Left kidney (tissue), 8 donors: ENCODE measurements around the gene RSL1D1. TPM values are rescaled to one million over a fixed set of nuclear protein-coding genes. Genes with fewer than 3 reads are reported as not detected.
A peak's percentile ranks its signal among the peaks of the same experiment; 100 is the strongest.

Experiments
- DNase-seq: peaks from one replicate; pipeline ENCODE4 v3.0.0-alpha.2; 2013
- long read RNA-seq, 8 donors: transcript quantifications; one replicate each; lab custom pipeline, GENCODE V29; 2026
- polyA plus RNA-seq: library from polyadenylated mRNA; unstranded; fragments of 120-200 nt; gene quantifications from one replicate; pipeline ENCODE4 v1.2.1, GENCODE V29; 2013; ENCODE audit not compliant: insufficient read length

Gene RSL1D1
- 216 TPM for polyA plus RNA-seq
- long read RNA-seq, donor 1, full-length matches to known transcripts: 17 of 98 reads
- long read RNA-seq, donor 1, partial matches to known transcripts: 81 of 98 reads
- long read RNA-seq, donor 1, other reads (novel, unspliced or antisense): 0 of 98 reads
- long read RNA-seq, donor 2, full-length matches to known transcripts: 17 of 75 reads
- long read RNA-seq, donor 2, partial matches to known transcripts: 50 of 75 reads
- long read RNA-seq, donor 2, other reads (novel, unspliced or antisense): 8 of 75 reads
- long read RNA-seq, donor 3, full-length matches to known transcripts: 17 of 62 reads
- long read RNA-seq, donor 3, partial matches to known transcripts: 45 of 62 reads
- long read RNA-seq, donor 3, other reads (novel, unspliced or antisense): 0 of 62 reads
- long read RNA-seq, donor 4, partial matches to known transcripts: 0 of 4 reads
- long read RNA-seq, donor 4, other reads (novel, unspliced or antisense): 0 of 4 reads
- long read RNA-seq, donor 5, full-length matches to known transcripts: 46 of 148 reads
- long read RNA-seq, donor 5, partial matches to known transcripts: 79 of 148 reads
- long read RNA-seq, donor 5, other reads (novel, unspliced or antisense): 23 of 148 reads
- long read RNA-seq, donor 6, full-length matches to known transcripts: 15 of 95 reads
- long read RNA-seq, donor 6, partial matches to known transcripts: 80 of 95 reads
- long read RNA-seq, donor 6, other reads (novel, unspliced or antisense): 0 of 95 reads
- long read RNA-seq, donor 7, full-length matches to known transcripts: 18 of 129 reads
- long read RNA-seq, donor 7, partial matches to known transcripts: 111 of 129 reads
- long read RNA-seq, donor 7, other reads (novel, unspliced or antisense): 0 of 129 reads
- long read RNA-seq, donor 8, full-length matches to known transcripts: 10 of 28 reads
- long read RNA-seq, donor 8, partial matches to known transcripts: 18 of 28 reads
- long read RNA-seq, donor 8, other reads (novel, unspliced or antisense): 0 of 28 reads

GRCh38 chr16:11851294-11852091 is at the start of gene RSL1D1:
TSS of gene RSL1D1 (minus strand) at chr16:11851542. CDS start at chr16:11851512, 30 bp downstream.
- DNase-seq: peak; percentile 94

DNA sequence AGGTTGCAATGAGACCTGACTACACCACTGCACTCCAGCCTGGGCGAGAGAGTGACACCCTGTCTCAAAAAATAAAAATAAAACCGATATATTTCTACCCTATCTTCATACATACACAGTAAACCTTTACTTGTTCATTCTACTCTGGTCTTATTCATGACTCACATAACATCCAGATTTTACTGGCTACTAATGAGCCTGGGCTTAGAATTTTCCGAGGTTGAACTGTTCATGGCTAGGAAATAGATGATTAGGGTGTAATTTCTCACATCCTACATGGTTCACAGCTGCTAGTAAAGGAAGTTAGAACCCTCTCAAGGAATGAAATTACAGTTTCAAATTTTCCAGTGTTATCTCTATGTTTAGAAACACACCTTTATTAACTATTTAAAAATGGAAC is 49.7 kb upstream of the RSL1D1 start:
- no peak for DNase-seq

GRCh38 chr16:11896486-11897176 is 45.3 kb upstream of the RSL1D1 start:
- no peak for DNase-seq

GRCh38 chr16:11893571-11893970 is 42.2 kb upstream of the RSL1D1 start:
- DNase-seq: no peak

DNA sequence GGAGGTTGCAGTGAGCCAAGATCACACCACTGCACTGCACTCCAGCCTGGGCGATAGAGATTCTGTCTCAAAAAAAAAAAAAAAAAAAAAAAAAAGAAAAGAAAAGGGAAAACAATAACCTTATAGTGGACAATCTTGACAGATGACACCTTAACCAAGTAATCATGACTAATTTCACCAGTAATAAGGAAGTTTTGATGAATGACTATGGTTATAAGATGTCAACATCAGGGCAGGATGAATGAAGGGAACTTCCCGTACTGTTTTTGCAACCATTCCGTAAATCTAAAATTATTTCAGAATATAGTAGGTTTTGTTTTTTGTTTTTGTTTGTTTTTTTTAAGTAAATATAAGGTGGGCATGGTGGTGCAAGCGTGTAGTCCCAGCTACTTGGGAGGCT is 41.4 kb upstream of the RSL1D1 start:
- DNase-seq: no peak

DNA sequence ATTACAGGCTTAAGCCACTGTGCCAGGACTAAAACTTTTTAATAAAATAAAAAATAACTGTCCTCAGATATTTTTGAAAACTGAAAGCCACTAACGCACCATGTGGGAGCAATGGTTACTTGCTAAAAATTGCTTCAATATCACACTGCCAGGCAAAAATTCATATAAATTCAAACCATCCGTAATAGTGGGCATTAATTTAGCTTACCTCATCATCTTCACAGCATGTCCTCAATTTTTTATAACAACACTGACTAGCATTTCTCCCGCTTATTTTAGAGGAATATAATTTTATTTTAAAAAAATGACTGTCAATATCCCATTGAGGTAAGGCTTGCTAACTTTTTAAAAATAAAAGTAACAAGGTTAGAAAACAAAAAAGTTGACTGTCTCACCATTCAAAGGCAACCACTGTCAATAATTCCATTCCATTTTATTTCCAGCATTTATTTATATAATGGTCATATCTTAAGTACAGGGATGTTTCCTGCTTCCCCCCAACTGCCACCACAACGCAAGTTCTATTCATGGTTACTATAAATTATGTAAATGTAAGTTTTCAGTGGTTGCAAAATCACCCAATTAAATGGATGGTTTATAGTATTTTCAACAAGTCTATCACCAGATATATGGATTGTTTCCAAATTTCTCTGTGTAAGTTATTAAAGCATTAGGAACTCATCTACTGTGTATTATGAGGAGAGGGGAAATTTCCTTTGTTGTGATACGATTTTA is 39.1 kb upstream of the RSL1D1 start:
- DNase-seq: no peak

DNA sequence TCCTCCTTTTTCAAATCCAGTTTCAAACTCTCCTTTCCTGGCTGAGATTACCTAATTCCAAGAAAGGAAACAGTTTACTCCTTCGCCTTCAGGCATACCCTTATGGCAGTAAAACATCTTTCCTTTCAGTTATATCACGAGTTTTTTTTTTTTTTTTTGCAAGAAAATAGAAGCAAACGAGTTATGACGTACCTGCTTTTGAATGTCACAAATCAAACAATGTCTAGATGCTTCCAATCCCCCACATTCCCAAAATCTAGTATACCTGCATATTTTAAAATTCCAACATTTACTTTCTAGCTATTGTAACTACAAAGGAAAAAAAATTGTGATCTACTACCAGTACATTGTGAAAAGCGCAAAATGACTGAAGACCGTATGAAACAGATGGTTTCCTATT is 35.5 kb upstream of the RSL1D1 start:
- DNase-seq: no peak

- DNase-seq: no peak
Observed at GRCh38 chr16:11884035-11884434, 32.7 kb upstream of the RSL1D1 start.

GRCh38 chr16:11880007-11880406 is 28.7 kb upstream of the RSL1D1 start:
- DNase-seq: no peak

GRCh38 chr16:11877374-11877773 is 26.0 kb upstream of the RSL1D1 start:
- DNase-seq: no peak

- DNase-seq: no peak
Observed at GRCh38 chr16:11876306-11876705, 25.0 kb upstream of the RSL1D1 start.

DNA sequence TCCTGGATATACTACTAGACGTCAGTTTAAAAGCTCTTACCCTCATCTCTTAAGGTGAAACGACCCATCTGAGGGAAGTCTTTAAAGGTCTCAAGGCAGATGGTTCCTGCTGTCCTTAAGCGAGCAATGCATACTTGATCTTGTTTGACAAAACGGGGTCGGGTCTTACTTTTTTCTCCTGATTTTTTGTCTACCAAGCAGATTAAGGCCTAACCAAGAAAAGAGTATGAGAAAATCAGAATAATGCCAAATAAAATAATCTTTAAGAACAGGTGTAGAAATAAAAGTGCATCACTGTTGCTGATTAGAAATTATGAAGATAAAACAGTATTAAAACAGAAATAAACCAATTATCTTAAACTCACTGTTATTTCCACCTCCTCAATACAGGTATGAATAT is 24.4 kb upstream of the RSL1D1 start:
- no peak for DNase-seq

DNA sequence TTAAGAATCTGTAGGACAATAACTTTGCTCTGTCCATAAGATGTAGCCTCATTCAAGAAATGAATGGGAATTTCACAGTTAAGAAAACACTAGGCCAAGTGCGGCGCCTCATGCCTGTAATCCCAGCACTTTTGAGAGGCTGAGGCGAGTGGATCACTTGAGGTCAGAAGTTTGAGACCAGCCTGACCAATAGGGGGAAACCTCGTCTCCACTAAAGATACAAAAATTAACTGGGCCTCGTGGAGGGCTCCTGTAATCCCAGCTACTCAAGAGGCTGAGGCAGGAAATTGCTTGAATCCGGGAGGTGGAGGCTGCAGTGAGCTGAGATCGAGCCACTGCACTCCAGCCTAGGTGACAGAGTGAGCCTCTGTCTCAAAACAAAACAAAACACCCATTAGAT is 19.9 kb upstream of the RSL1D1 start:
- no peak for DNase-seq

DNA sequence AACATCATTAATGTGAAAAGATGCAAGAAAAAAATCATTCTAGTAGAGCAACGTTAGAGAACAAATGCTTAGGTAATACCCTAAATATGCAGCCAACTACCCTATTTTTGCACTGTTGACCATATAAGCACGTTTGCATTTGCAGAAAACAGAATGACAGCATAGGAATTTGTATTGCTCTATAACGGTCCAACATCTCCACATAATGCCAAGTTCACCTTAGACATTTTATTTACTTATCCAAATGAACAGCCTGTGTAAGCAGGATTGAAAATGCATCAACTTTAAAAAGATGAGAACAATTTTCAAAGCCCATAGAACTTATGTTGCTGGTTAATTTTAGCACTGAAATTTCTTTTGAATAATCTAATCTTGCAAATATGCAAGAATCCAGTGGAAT is 19.1 kb upstream of the RSL1D1 start:
- no peak for DNase-seq

DNA sequence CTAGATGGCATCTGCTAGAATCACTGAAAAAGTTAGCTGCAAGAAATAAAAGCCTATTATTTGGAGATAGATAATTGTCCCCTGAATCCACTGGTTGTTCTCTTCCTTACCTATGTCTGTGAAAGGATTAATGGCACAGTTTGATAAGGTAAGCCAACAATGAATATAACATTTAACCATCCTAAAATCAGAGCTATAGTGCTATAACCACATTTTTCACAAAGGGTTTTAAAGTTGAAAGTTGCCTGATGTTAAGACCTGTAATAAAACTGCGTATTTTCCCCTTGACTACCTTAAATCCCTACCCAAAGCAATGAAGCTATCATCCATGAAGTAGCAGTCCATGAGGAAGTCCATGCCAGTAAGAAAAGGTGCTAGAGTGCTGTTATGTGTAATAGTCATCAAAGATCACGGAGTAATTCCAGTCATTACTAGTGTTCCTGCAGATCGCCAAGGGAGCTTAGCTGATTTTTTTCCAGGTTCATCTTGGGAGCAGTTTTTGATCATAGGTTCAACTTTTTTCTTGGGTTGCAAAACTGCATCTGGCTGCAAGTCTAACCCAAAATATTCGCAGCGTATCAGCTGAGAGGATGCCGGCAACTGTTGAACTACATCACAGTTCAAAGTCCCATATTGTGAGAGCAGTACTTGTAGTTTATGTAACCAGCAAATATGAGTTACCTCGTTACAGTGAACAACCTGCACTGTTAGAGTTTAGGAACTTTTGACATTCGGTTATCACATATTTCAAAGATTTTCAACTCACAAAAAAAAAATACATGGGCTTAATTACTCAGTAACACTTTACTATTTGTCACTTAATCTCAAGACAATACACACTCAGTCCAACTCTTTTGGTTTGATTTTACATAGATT is 18.2 kb upstream of the RSL1D1 start:
- no peak for DNase-seq

- no peak for DNase-seq
Observed at GRCh38 chr16:11868412-11868980, 17.2 kb upstream of the RSL1D1 start.

- no peak for DNase-seq
Observed at GRCh38 chr16:11862489-11862888, 11.1 kb upstream of the RSL1D1 start.

- DNase-seq: no peak
Observed at GRCh38 chr16:11857161-11857560, 5.8 kb upstream of the RSL1D1 start.

- peak; percentile 11 for DNase-seq
Observed at GRCh38 chr16:11852092-11852809, 909 bp upstream of the RSL1D1 start.
